Measurements from ENCODE around the gene APPBP2.

Gene APPBP2

DNA sequence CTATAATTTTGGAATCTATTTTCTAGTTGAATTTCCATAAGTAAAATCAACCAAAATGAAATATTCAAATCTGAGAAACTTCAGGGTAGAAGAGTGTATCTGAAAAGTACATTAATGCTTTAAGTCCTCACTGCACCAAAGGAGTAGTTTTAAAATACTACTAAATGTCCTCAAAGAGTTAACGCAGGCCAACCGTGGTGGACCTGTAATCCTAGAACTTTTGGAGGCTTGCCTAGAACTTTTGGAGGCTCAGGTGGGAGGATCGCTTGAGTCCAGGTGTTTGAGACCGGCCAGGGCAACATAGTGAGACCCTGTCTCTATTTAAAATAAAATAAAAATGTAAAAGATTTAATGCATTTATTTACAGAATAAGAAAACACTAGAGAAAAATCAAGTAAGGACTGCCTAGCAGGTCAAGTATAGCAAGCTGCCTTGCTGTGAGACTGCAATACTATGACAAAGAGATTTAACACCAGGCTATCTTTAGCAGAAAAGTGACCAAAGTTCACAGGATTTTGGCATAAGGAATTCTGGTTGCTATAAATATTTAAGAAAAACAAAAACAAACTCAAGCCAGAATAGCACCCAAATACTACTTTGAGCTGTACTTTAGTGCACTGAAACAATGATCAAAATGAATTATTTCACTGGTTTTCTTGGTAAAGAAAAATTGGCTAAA is 62.7 kb downstream of the APPBP2 start:
- DNase-seq (ENCODE audit: low read depth): no peak
- no peak overlapping the region for H3K4me3 ChIP-seq (ENCODE audit: control insufficient read depth, low read depth, low read length)
- TF ChIP-seq, protein P1, sequence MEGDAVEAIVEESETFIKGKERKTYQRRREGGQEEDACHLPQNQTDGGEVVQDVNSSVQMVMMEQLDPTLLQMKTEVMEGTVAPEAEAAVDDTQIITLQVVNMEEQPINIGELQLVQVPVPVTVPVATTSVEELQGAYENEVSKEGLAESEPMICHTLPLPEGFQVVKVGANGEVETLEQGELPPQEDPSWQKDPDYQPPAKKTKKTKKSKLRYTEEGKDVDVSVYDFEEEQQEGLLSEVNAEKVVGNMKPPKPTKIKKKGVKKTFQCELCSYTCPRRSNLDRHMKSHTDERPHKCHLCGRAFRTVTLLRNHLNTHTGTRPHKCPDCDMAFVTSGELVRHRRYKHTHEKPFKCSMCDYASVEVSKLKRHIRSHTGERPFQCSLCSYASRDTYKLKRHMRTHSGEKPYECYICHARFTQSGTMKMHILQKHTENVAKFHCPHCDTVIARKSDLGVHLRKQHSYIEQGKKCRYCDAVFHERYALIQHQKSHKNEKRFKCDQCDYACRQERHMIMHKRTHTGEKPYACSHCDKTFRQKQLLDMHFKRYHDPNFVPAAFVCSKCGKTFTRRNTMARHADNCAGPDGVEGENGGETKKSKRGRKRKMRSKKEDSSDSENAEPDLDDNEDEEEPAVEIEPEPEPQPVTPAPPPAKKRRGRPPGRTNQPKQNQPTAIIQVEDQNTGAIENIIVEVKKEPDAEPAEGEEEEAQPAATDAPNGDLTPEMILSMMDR (IDR thresholded peaks at IDR 0.05; ENCODE audit: control insufficient read depth, insufficient read depth, low read depth, low read length, missing control alignments): no peak

DNA sequence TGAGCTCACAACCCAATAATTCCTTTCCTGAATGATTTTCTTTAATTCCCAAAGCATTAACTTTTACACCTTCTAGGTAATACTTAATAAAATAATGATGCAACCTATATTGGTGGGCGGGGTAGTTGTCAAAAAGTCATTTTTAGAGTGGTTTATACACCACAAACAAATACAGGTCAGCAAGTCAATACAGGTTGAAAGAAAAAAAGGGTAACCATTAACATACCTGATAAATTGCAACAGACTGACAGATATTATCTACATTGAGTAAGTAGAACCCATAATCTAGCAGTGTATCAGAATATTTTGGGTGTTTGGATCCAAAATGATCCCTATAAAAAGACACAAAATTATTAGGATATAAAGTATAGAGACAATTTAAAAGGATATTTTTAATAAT is 64.5 kb downstream of the APPBP2 start:
- no peak for DNase-seq (ENCODE audit: low read depth)
- TF ChIP-seq, protein P1 (IDR thresholded peaks at IDR 0.05; ENCODE audit: control insufficient read depth, insufficient read depth, low read depth, low read length, missing control alignments): no peak

DNA sequence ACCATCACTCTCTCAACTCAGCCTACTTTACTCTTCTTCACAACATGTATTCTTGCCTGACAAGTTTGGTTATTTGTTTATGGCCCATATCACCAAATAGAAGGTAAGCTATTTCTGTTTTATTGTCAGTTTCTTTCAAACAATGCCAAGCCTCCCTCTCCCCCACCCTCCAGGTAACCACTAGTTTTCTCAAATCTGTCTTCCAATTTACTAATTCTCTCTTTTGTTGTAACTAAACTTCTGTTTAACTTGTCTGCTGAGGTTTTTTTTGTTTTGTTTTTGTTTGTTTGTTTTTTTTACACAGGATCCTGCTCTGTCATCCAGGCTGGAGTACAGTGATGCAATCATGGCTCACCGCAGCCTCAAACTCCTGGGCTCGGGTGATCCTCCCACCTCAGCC is 68.9 kb downstream of the APPBP2 start:
- TF ChIP-seq, protein P1 (IDR thresholded peaks at IDR 0.05; ENCODE audit: control insufficient read depth, insufficient read depth, low read depth, low read length, missing control alignments): no peak
- no peak for DNase-seq (ENCODE audit: low read depth)
- H3K4me3 ChIP-seq (ENCODE audit: control insufficient read depth, low read depth, low read length): no peak overlapping the region

More for the DNA sequence above, 64.5 kb downstream of the APPBP2 start:
- no peak overlapping the region for H3K4me3 ChIP-seq (ENCODE audit: control insufficient read depth, low read depth, low read length)

DNA sequence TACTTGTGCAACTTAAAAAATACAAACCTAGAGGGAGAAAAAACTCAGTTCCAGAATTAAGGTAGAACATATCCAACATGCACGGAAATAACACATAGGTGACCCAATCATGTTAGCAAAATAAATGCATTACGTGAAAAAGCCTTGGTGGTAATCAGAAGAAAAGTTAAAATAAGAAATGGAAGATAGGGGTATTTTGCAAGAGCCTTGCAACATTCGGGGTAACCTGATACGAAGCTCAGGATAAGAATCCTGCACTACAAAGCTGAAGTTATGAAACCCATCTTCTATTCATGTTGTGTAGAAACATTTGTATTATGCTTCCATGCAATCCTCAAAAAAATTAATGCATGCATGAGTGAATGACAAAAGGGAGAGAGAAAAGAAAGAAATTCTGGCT is 70.7 kb downstream of the APPBP2 start:
- DNase-seq (ENCODE audit: low read depth): no peak
- TF ChIP-seq, protein P1 (IDR thresholded peaks at IDR 0.05; ENCODE audit: control insufficient read depth, insufficient read depth, low read depth, low read length, missing control alignments): no peak
- no peak overlapping the region for H3K4me3 ChIP-seq (ENCODE audit: control insufficient read depth, low read depth, low read length)

DNA sequence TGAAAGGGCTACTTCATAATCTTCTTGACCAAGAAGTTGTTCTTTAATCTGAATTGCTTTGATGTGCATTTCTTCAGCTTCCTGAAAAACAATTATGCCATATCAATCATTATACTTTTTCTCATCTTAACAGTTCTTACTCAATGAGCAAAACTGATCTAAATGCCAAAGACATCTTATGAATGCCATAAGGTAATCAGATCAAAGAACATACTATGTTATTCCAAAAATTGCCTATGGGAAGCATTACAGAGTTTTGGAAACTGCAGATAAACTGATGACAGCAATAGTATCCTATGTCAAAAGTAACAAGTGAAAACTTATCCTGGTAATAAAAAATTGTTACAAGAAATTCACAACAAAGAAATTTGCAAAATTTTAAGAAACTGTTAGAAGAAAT is 74.1 kb downstream of the APPBP2 start:
- DNase-seq (ENCODE audit: low read depth): no peak
- TF ChIP-seq, protein P1 (IDR thresholded peaks at IDR 0.05; ENCODE audit: control insufficient read depth, insufficient read depth, low read depth, low read length, missing control alignments): no peak
- no peak overlapping the region for H3K4me3 ChIP-seq (ENCODE audit: control insufficient read depth, low read depth, low read length)

DNA sequence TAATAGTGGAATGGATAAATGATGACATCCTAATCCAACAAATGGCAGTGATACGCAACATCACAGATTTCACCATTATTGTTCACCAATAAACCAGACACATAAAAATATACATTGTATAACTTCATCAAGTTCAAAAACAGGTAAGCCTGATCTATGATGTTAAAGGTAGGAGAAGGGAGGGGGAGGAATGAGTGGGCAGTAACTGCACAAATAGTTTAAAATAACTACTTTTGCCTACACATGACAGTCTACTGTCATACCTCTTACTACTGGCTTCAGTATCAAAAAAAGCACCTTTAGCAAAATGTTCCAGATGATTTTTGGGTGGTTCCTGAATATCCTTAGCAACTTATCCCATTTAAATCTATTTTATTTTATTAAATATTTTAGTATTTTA is 75.0 kb downstream of the APPBP2 start:
- H3K4me3 ChIP-seq (ENCODE audit: control insufficient read depth, low read depth, low read length): no peak overlapping the region
- DNase-seq (ENCODE audit: low read depth): no peak
- TF ChIP-seq, protein P1 (IDR thresholded peaks at IDR 0.05; ENCODE audit: control insufficient read depth, insufficient read depth, low read depth, low read length, missing control alignments): no peak
